GM19372 (cell line): ENCODE results near the gene CSAD.
"Not testable (repeated sequence)": the region's sequence is repeated elsewhere in the genome, so short reads cannot be mapped to it uniquely, and the experiment has no call there.

Experiments
- ATAC-seq: cut with Tn5 transposase; IDR thresholded peaks from one replicate; pipeline ENCODE4 v1.9.1; 2021; ENCODE audit warnings: mild to moderate bottlenecking, low read depth, moderate library complexity; ENCODE audit not compliant: unreplicated experiment

CSAD gene

GRCh38 chr12:53113136-53113705, 67.5 kb downstream of the CSAD start:
- ATAC-seq = no peak

DNA sequence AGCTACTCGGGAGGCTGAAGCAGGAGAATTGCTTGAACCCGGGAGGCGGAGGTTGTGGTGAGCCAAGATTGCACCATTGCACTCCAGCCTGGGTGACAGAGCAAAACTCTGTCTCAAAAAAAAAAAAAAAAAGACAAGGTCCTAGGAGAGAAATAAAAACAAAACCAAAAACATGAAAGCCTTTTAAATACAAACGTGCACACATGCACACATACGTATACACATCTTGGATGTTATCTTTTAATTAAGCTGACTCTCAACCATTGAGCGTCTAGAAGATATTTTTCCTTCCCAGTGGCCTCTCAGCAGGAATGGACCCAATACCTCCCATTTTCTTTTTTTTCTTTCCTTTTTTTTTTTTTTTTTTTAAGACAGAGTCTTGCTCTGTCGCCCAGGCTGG, 68.3 kb downstream of the CSAD start:
- not testable (repeated sequence) for ATAC-seq
